ENCODE results near the gene ANKRD34A.

DNA sequence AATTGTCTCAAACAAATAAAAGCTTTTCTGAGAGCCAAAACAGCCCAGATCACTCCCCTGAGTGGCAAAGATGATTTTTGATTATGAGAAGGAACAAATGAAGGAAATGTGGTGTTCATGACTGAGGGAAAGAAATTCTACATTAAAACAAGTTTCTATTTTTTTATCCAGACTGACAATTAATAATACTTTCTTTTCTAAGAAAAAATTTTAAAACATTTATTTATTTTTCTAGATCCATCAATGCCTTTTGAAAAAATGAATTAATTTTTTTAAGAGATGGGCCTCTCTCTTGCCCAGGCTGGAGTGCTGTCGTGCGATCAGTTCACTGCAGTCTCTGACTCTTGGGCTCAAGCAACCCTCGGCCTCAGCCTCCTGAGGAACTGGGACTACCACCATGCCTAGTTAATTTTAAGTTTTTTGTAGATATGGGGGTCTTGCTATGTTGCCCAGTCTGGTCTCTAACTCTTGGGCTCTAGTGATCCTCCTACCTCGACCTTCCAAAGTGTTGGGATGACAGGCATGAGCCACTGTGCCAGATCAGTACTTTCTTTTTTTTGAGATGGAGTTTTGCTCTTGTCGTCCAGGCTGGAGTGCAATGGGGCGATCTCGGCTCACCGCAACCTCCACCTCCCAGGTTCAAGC, 43.2 kb upstream of the ANKRD34A start:
- no peak for TF ChIP-seq CTCF (conservative IDR thresholded peaks at IDR 0.05; ENCODE audit: low read depth, low read length)
- no peak for TF ChIP-seq POLR2A (IDR thresholded peaks at IDR 0.05; ENCODE audit: low read depth, low read length)
- no peak for TF ChIP-seq FOS (IDR thresholded peaks at IDR 0.05; ENCODE audit: low read depth, low read length)
- no peak for TF ChIP-seq RFX5 (IDR thresholded peaks at IDR 0.05; ENCODE audit: low read depth, low read length)
- TF ChIP-seq CEBPB (IDR thresholded peaks at IDR 0.05; ENCODE audit: low read depth, low read length), result no peak
- TF ChIP-seq SMC3 (IDR thresholded peaks at IDR 0.05; ENCODE audit: low read depth, low read length), result no peak
- TF ChIP-seq MXI1 (IDR thresholded peaks at IDR 0.05; ENCODE audit: borderline replicate concordance, low read depth, low read length), result no peak
- TF ChIP-seq MAFK (IDR thresholded peaks at IDR 0.05; ENCODE audit: low read depth, low read length), result no peak
- TF ChIP-seq RCOR1 (IDR thresholded peaks at IDR 0.05; ENCODE audit: insufficient replicate concordance, low read length), result no peak
- TF ChIP-seq RAD21 (IDR thresholded peaks at IDR 0.05; ENCODE audit: low read length), result no peak
- TF ChIP-seq, protein P1, sequence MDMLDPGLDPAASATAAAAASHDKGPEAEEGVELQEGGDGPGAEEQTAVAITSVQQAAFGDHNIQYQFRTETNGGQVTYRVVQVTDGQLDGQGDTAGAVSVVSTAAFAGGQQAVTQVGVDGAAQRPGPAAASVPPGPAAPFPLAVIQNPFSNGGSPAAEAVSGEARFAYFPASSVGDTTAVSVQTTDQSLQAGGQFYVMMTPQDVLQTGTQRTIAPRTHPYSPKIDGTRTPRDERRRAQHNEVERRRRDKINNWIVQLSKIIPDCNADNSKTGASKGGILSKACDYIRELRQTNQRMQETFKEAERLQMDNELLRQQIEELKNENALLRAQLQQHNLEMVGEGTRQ (IDR thresholded peaks at IDR 0.05; ENCODE audit: low read depth, low read length), result no peak
- no peak for TF ChIP-seq BHLHE40 (IDR thresholded peaks at IDR 0.05; ENCODE audit: low read depth, low read length)

Measured in IMR-90 (cell line).